HG03571 (cell line): ENCODE results near the gene MDM1.
A peak's percentile ranks its signal among the peaks of the same experiment; 100 is the strongest.

ENCODE experiments used
- ATAC-seq: cut with Tn5 transposase; IDR thresholded peaks from one replicate; pipeline ENCODE4 v1.9.1; 2021; ENCODE audit not compliant: unreplicated experiment

MDM1 gene

DNA sequence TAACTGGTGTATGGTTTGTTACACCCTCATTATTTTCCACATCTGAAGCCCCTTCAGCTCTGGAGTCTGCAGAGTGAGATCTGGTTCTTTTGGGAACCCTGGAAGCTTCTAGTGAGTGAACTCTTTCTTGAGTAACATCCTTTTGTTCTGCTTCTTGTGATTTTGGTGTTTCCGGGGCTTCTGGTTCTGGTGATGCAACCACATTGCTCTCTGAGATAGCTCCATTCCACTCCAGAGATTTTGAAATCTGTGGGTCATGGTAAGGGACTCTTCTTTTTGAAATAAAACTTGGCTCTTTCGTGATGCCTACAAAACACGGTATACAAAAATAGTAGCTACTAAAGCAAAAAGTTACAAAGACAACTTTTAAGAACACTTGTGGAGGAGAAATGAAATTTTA is 5.4 kb downstream of the MDM1 start:
- ATAC-seq, result no peak

DNA sequence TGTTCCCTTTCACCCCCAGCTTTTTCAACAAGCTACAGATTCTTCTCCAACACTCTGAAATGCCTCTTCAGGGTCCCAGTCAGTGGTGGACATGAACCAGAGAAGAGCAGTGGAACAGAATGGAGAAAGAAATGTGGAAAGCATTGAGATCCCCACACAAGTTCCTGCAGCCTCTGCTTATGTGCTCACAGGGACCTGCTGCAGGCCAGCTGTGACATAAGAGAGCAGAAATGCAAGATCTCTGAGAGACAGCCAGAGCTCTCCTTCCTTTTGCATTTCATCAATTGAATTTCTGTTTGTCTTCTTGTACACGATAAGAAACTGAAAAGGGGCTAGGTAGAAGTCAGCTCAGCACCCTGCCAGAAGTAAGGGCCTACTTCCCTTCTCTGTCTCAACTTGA is 6.2 kb downstream of the MDM1 start:
- no peak for ATAC-seq

DNA sequence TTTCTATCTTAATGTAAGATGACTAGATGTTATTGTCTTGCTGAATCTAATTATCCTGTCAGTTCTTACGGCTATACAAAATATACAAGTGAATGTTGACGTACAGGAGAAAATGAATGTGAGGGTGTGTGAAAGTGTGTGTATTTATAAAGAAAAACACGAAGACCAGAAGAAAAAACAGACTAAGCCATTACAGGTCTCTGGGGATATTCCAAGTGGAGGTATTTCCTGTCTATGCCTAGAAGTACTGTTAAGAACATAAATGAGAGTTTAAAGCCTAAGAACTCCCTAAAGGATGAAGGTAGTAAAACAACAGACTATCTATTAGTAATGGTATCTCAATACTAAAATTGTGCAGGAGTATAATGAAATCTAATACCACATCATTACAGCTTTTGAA is 7.6 kb downstream of the MDM1 start:
- ATAC-seq, result no peak

DNA sequence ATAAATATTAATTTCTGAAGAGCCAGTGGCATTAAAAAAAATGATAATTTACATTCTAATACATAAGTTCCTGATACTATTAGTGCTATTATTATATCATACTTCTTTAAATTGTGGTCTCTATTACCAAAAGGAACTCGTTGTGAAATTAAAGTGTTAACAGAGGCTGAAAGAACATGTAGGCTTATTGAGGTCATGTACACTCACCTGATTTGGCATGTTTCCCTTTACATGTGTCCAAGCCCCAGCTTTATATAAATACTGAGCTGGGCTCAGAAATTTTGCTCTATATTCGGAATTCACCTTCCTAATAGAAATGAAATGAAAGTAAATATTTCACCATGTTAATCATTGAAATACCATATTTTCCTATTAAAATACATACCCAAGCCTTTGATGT is 11.0 kb downstream of the MDM1 start:
- ATAC-seq, result no peak

DNA sequence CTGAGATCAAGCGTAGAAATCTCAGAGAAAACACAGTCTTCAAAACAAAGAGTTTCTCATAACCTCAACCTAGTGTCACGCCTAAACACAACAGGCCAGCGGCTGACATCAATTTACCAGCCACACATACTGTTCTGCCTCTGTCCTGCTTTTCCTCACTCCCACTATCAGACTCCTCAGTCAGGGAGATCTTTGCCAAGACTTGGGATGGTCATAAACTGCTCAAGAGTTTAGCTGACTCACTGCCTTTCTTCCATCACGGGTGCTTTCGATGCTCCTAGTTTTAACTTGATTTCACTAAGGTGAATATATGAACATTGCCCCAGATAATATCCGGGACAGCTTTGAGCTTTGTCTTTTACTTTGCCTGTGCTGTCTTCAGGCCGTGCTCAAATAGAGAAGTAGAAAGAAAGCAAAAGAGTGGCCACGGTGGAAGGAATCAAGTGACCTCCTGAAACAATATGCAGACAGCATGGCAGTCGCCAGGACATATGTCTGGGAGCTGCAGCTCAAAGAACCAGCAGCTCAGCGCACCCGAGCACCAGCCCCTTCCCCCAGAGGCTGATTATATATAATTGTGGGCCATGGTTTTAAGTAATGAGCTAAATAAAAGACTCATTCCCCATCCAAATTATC is 12.1 kb downstream of the MDM1 start:
- ATAC-seq, result no peak

DNA sequence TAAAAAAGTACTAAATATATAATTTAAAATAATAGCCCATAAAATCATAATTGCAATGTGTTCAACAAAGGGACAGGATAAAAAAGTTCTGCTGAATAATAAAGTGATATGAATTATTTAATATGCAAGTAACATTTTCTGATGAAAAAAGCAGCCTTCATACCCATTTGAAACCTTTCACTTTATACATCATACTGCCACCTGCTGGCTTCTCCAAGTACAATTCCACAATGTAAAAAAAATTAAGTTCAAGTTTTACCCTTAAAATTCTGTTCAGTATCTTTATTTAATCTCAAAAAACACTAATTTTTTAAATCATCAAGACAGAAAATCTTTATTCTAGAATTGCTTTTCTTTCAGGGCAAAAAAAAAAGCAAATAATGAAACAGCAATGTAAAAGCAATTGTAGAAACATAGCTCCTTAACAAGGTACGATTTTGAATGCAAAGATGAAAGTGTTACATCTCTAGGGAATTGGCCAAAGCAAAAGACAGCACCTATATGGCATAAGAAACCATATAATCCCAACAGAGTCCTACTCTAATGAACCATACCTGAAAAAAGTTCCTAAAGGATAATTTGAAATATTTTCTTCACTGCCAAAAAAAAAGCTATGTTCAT is 15.0 kb downstream of the MDM1 start:
- no peak for ATAC-seq

DNA sequence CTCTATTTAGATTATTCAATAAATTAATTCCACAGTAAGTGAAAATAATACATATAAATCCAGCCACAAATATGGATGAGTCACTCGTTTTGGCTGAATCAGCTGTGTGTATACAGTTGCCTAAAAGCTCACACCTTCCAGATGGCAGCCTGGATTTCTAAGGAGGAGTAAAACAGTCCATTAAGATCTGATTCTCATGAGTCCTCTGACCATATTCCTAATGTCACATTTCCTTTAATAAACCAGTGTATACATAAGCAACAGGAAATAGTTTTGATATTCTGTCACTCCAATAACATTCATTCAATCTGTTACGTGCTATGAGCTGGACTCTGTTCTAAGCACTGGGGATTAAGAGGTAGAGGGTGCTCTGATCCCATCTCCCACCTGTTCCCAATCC is 21.8 kb downstream of the MDM1 start:
- ATAC-seq, result no peak

DNA sequence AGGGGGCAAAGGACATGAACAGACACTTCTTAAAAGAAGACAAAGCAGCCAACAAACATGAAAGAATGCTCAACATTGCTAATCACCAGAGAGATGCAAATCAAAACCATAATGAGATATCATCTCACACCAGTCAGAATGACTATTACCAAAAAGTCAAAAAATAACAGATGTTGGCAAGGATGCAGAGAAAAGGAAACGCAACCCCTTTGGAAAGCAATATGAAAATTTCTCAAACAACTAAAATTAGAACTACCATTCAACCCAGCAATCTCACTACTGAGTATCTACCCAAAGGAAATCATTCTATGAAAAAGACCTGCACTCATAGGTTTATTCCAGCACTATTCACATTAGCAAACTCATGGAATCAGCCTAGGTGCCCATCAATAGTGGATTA is 25.6 kb downstream of the MDM1 start:
- ATAC-seq, result no peak

DNA sequence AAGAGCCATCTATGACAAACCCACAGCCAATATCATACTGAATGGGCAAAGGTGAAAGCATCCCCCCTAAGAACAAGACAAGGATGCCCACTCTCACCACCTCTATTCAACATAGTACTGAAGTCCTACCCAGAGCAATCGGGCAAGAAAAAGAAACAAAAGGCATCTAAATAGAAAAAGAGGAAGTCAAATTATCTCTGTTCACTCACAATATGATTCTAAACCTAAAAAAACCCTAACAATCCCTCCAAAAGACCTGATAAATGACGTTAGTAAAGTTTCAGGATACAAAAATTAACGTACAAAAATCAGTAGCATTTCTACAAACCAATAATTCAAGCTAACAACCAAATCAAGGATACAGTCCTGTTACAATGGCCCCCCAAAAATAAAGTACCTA is 26.9 kb downstream of the MDM1 start:
- no peak for ATAC-seq

DNA sequence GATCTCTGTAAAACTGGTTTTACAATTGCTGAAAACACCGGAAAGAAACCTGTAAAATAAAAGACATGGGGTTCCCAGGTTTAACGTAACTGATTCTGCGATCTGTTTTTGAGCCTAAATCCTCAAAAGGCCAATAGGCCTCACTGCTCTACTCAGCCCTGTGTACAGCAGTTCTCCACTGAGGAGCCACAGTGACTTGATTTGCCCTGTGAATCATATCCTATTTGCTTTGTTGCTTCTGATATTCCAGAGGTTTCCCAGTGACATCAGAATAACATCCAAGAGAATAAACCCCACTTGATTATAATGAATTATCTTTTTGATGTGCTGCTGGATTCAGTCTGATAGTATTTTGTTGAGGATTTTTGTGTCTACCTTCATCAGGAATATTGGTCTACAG is 27.5 kb downstream of the MDM1 start:
- ATAC-seq, result no peak

DNA sequence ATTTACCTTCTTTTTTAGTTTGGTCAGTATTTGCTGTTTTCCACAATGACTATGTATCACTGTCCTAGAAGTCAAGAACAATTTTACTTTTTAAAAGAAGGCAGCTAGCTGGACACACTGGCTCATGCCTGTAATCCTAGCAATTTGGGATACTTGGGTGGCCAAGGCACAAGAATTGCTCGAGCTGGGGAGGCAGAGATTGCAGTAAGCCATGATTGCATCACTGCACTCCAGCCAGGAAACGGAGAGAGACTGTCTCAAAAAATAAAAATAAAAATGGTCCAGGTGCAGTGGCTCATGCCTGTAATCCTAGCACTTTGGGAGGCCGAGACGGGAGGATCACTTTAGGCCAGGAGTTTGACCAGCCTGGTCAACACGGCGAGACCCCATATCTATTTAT is 28.3 kb downstream of the MDM1 start:
- ATAC-seq, result no peak

DNA sequence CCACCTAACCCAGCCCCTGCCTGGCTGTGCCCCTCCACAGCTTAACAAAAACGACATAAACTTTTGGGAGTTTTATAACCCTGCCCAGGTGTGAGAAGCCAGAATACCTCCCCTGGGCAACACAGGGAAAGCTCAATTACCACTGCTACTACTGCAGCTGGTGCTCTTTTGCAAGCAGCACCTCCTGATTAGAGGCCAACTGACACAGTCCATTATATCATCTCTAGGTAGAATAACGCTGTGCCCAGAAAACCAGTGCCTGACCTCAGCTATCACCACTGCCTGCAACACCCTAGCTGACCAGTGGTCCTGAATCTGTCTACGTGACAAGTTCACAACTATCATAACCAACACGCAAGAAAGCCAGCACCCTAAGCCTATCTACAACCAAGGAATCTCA is 34.2 kb downstream of the MDM1 start:
- no peak for ATAC-seq

DNA sequence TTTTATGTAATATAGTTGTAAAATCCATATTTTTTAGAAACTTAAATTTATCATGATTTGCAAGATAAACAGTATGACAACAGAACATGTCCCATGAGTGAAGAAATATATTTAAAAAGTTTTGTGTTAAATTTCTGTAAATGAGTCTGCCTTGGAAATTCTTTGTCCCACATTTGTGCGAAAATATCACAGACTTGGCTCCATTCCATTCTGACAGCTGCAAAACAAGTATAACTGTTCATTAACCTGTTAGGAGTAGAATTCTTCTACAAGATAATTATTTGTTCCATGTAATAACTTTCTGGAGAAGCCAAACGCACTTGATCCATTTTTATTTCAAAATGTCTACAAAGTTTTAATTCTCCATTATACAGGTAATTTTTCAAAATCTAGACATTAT is 37.9 kb downstream of the MDM1 start:
- ATAC-seq, result no peak

DNA sequence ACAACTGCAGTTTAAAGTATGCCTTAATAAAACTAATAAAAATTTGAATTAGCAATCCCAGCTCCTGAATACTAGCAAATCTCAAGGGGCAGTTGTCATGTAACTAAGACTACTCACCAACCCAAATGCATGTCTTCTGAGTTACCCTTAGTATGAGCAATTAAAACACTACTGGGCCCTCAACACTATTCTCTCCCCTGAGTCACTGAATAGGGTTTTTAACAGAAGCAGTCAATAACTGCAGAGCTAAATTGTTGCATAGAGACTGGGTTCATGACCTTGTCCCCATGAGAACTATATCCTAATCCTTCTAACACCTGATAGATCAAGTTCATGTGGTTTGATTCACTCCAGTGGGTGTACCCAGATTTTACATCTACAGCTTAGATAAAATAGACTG is 38.8 kb downstream of the MDM1 start:
- no peak for ATAC-seq

DNA sequence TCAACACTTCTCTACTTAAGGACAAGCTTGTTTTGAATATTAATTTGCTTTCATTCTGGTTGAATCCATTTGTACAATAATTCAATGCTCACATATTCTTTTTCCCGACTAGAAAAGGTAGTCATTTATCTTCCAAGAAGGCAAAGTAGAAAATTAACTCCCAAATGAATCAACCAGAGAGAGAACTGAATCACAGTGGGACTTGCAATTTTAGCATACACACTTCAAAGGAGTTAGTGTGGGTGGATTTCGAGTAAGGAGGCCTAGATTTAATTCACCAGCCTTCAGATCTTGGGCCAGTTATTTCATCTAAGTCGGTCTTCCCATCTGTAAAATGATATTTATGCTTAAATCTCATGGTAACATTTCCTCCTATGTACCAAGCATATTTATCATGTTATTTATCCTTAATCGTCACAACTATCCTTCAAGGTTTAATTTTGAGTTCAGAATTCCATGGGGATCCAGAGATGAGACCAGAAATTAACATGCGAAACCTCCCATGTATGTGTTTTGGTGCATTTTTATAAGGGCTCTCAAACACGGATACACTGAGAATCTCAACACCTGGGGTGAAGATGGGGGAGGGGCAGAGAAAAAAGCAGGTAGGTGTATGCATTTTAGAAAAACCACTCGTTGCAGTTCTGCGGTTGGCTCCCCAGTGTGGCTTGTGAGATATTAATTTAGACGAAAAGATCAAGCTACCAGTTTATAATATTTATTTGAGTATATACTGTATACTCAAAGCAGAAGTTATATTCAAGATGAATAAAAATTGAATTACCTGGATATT is 39.8 kb downstream of the MDM1 start:
- no peak for ATAC-seq

DNA sequence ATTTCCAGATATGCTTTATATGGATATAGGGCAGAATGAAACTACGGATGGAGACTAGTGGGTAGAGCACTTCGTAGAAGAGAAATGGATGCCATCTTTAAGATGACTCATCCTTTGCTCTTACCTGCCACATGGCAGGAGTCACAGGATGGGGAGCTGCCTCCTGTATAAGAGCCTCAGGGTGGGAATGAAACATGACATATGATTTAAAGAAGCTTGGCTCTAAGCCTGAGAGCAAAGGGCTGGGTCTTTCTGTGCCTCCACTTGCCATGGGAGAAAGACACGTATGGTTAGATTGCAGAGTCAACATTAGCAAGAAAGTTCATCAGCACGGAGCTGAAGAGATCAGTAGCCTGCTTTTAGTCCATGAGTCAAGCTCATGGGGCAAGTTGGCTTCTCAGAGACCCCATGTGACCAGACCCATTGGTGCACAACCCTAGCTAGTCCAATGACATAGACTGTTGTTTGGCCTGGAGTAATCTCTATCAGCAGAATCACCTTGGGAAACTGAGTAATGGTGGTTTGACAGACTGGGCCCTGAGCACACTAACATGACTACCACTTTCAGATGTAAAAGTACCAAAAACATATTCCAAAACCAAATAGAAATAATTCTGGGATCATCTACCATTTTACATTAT is 40.6 kb downstream of the MDM1 start:
- no peak for ATAC-seq

DNA sequence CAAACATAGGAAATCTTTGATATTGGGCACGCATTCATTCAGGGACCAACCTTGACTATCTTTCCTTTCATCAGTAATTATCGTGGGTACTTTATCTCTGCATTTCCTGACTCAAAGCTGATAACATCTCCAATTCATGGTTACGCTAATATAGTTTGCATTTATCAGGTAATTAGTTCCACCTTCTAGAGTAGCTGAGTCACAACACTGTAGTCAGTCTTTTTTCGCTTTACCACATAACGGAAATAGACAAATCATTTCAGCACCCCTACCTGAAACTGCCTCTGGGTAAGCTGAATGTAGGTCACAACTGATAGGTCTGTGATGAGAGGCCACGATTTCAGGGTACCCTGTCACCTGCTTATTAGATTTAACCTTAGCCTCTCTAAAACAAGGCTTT is 42.0 kb downstream of the MDM1 start:
- ATAC-seq, result peak; percentile 96

DNA sequence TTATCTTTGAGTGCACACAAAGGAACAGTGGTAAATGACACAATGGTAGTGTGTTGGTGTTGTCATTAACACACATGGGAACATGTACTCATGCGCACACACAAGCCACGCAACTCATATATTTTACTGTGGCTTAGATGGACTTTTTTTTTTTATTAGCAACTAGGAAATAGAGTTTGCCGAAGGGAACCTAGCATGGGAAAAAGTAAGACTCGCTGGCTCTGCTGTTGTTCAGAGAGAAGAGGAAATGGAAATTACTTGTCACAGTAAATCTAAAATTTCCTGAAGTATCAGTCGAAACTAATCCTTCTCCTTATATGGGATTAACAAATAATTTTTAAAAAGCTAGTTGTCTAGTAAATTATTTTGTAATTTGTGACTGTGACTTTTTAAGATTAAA is 45.1 kb downstream of the MDM1 start:
- no peak for ATAC-seq

DNA sequence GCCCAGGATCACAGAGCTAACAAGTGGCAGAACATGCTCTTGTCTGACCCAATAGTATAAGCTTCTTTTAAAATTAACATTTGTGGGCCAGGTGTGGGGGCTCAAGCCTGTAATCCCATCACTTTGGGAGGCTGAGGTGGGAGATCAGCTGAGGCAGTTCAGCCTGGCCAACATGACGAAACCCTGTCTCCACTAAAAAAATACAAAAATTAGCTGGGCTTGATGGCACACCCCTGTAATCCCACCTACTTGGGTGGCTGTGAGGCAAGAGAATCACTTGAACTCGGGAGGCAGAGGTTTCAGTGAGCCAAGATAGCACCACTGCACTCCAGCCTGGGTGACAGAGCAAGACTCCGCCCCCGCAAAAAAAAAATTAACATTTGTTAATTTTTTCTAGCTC is 45.8 kb downstream of the MDM1 start:
- no peak for ATAC-seq

DNA sequence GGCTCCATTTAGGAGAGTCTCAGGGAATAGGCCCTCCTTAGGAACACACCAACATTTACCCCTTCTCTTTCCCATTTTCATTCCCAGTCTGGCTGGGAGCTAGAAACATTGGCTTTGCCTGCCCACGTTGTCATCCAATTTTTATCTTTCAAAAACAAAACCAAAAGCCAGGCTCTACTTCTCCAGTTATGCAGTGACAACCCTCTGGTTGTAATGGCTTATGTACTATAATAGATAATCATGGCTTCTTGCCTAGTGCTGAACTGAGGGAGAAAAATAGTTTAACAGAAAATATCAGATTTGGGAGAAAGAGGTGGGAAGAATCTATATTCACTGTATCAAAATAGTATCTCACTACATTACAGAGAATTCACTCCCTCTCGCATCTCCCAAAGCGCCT is 46.6 kb downstream of the MDM1 start:
- no peak for ATAC-seq

DNA sequence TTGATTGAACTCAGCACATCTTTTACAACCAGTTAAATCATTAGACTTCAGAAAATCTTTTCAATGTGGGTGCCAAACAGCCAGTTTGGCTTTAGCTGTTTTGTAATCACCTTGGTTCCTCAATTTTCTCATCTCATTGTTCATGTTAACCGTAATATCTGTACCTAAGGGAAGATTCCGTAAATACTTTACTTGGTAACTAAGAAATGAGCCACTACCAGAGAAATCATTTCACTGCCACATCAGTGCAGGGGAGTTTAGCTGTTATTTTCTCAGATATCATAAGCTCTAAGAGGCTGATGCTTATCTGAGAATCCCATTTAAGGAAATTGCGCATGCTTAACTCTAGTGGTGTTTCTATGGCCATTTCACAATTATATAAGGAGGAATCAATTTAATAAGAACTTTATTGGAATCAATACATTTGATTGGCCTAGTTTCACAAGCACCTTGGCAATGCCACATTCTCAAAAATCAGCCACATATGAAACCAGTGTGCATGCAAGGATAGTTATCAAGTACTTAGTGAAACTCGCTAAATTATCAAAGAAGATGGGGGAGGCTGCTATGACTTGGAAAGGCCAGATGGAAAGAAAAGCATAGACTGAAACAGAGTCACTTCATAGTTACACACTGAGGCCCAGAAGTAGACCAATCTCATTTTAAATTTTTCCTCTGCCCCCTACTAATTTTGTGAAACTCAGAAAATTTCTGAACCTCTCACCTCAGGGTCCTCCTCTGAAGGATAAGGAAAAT is 50.7 kb downstream of the MDM1 start:
- ATAC-seq, result no peak
